B cell (primary cell): ENCODE data around the gene SPPL2C.

Source experiments
- CTCF ChIP-seq: fragments of 200-600 bp; IDR thresholded peaks from one replicate; pipeline ENCODE4 v1.8.0; 2022; ENCODE audit warnings: antibody characterized with exemption, mild to moderate bottlenecking
- EZH2 ChIP-seq: IDR thresholded peaks from 2 replicates; pipeline ENCODE4 v1.6.1; 2012; ENCODE audit warnings: borderline replicate concordance, low read depth, mild to moderate bottlenecking, moderate library complexity, low read length; ENCODE audit not compliant: insufficient read depth, poor library complexity, severe bottlenecking

GRCh38 chr17:45877467-45877866 is 32.8 kb downstream of the SPPL2C start:
- TF ChIP-seq CTCF (no peak), EZH2 (no peak)
